DOHH2 (cell line): ENCODE data around the gene USP28.

Experiments used
- H3F3A ChIP-seq: fragments of 200-600 bp; sonication (generic), shearing (Covaris generic); 2 replicates; pipeline ENCODE4 v1.6.0; 2016; ENCODE audit warnings: antibody characterized with exemption, mild to moderate bottlenecking; ENCODE audit not compliant: control insufficient read depth, insufficient read depth
- H3K27ac ChIP-seq: fragments of 200-600 bp; sonication (generic); 2 replicates; pipeline ENCODE4 v1.5.1; 2014; ENCODE audit warnings: low read depth, mild to moderate bottlenecking, low read length, moderate library complexity
- H3K27me3 ChIP-seq: fragments of 200-600 bp; sonication (generic); 2 replicates; pipeline ENCODE4 v1.6.1; 2014; ENCODE audit warnings: mild to moderate bottlenecking, low read length, mixed read lengths; ENCODE audit not compliant: control insufficient read depth
- H3K36me3 ChIP-seq: fragments of 200-600 bp; sonication (generic); 2 replicates; pipeline ENCODE4 v1.6.1; 2014; ENCODE audit warnings: mild to moderate bottlenecking, low read length, moderate library complexity, mixed read lengths; ENCODE audit not compliant: control insufficient read depth
- H3K4me1 ChIP-seq: fragments of 200-600 bp; sonication (generic); 2 replicates; pipeline ENCODE4 v1.6.1; 2014; ENCODE audit warnings: mild to moderate bottlenecking, low read length, mixed read lengths; ENCODE audit not compliant: control insufficient read depth
- H3K4me2 ChIP-seq: fragments of 200-600 bp; sonication (generic); 2 replicates; pipeline ENCODE4 v1.6.0; 2014; ENCODE audit warnings: mild to moderate bottlenecking, low read length, moderate library complexity
- H3K4me3 ChIP-seq: fragments of 200-600 bp; sonication (generic); 2 replicates; pipeline ENCODE4 v1.5.1; 2014; ENCODE audit warnings: mild to moderate bottlenecking, low read length, mixed read lengths
- H3K79me2 ChIP-seq: fragments of 200-600 bp; sonication (generic); 2 replicates; pipeline ENCODE4 v1.6.1; 2014; ENCODE audit warnings: mild to moderate bottlenecking, low read length, mixed read lengths; ENCODE audit not compliant: control insufficient read depth
- H3K9me2 ChIP-seq: fragments of 200-600 bp; sonication (generic); replicated peaks from 2 replicates; pipeline ENCODE4 v1.6.1; 2014; ENCODE audit warnings: mild to moderate bottlenecking, low read length, mixed read lengths; ENCODE audit not compliant: control insufficient read depth
- H3K9me3 ChIP-seq: fragments of 200-600 bp; sonication (generic); 2 replicates; pipeline ENCODE4 v1.6.1; 2014; ENCODE audit warnings: antibody characterized with exemption, low read length, mixed read lengths; ENCODE audit not compliant: control insufficient read depth, insufficient read depth
- H4K20me1 ChIP-seq: fragments of 200-600 bp; sonication (generic); 2 replicates; pipeline ENCODE4 v1.6.0; 2014; ENCODE audit warnings: low read depth, mild to moderate bottlenecking, antibody characterized with exemption, low read length, moderate library complexity; ENCODE audit not compliant: control insufficient read depth, insufficient read depth
- EZH2phosphoT487 ChIP-seq: fragments of 200-600 bp; sonication (generic); IDR thresholded peaks from 2 replicates; pipeline ENCODE4 v1.6.1; 2017; ENCODE audit warnings: borderline replicate concordance, mild to moderate bottlenecking, antibody characterized with exemption, low read length, moderate library complexity, mixed read lengths
- TF ChIP-seq, protein P1 (sequence below): fragments of 200-600 bp; sonication (generic); IDR thresholded peaks from one replicate; pipeline ENCODE4 v1.5.1; 2014; ENCODE audit warnings: antibody characterized with exemption, mild to moderate bottlenecking, low read depth, low read length; ENCODE audit not compliant: poor library complexity, severe bottlenecking

USP28 gene

DNA sequence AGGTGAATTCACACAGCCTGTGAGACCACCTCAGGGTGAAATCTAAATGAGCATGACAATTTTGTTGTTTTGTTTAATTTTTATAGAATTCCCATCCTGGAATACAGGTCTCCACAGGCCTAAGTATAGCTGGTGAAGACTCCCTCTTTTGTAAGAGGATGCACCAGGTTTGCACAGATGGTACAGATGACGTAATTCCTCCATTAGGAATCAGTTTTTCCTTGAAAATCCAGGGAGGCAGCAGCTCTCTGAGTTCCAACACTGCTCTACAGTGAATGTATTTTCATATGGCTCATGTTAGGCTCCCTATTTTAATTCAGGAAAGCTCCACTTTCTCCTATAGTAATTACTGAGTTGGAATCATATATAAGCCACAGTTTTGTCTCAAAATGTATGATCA is 47.2 kb downstream of the USP28 start:
- H3K9me3 ChIP-seq: no peaks in the 10 kb centered on the region
- no peak for TF ChIP-seq EZH2phosphoT487
- H3K27ac ChIP-seq: no peak overlapping the region
- peaks cover 48% of the 10 kb centered on the region for H3K36me3 ChIP-seq
- H3K4me3 ChIP-seq: no peak overlapping the region
- no peaks in the 10 kb centered on the region for H3K9me2 ChIP-seq
- no peaks in the 10 kb centered on the region for H3K27me3 ChIP-seq
- no peaks in the 10 kb centered on the region for H3K79me2 ChIP-seq
- no peak overlapping the region for H3K4me2 ChIP-seq
- no peaks in the 10 kb centered on the region for H4K20me1 ChIP-seq
- no peaks in the 10 kb centered on the region for H3F3A ChIP-seq
- no peaks in the 10 kb centered on the region for H3K4me1 ChIP-seq

DNA sequence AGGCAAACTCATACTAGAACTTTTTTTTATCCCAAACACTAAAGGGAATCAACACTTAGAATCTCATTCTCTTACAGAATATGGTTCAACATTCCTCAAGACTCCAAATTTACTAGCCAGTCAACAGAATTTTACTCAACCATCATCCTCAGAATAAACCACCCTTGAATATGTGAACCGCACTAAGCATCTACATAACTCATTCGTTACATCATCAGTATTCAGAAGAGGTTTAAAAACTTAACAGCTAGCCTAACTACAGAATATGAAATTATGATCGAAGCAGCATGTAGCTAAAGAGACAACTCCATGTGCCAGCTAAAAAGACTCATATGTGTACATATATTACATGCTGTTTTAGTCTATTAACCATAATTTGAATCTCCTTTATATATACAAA is 47.9 kb downstream of the USP28 start:
- Histone ChIP-seq H3K27me3 (no peaks in the 10 kb centered on the region), H3K27ac (no peak overlapping the region), H3K36me3 (peaks cover 53% of the 10 kb centered on the region), H3K79me2 (no peaks in the 10 kb centered on the region), H3K9me2 (no peaks in the 10 kb centered on the region), H3K9me3 (no peaks in the 10 kb centered on the region), H3K4me1 (no peaks in the 10 kb centered on the region), H4K20me1 (no peaks in the 10 kb centered on the region), H3F3A (no peaks in the 10 kb centered on the region), H3K4me2 (no peak overlapping the region), H3K4me3 (no peak overlapping the region)
- TF ChIP-seq, protein P1, sequence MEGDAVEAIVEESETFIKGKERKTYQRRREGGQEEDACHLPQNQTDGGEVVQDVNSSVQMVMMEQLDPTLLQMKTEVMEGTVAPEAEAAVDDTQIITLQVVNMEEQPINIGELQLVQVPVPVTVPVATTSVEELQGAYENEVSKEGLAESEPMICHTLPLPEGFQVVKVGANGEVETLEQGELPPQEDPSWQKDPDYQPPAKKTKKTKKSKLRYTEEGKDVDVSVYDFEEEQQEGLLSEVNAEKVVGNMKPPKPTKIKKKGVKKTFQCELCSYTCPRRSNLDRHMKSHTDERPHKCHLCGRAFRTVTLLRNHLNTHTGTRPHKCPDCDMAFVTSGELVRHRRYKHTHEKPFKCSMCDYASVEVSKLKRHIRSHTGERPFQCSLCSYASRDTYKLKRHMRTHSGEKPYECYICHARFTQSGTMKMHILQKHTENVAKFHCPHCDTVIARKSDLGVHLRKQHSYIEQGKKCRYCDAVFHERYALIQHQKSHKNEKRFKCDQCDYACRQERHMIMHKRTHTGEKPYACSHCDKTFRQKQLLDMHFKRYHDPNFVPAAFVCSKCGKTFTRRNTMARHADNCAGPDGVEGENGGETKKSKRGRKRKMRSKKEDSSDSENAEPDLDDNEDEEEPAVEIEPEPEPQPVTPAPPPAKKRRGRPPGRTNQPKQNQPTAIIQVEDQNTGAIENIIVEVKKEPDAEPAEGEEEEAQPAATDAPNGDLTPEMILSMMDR: no peak
- TF ChIP-seq EZH2phosphoT487: no peak

DNA sequence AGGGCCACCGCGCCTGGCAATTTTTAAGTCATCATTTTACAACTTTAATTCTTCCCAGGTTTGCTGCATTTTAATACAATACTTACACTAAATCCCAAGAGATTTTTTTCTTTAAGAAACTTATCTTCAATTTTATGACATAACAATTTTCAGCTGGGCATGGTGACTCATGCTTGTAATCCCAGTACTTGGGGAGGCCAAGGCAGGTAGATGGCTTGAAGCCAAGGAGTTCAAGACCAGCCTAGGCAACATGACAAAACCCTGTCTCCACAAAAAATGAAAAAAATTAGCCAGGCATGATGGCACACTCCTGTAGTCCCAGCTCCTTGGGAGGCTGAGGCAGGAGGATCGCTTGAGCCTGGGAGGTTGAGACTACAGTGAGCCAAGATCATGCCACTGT is 56.9 kb downstream of the USP28 start:
- Histone ChIP-seq H3K36me3 (peaks cover 41% of the 10 kb centered on the region), H3K79me2 (no peaks in the 10 kb centered on the region), H4K20me1 (no peaks in the 10 kb centered on the region), H3K27me3 (no peaks in the 10 kb centered on the region), H3K9me2 (no peaks in the 10 kb centered on the region), H3K4me3 (no peak overlapping the region), H3K27ac (no peak overlapping the region), H3F3A (no peaks in the 10 kb centered on the region), H3K4me2 (no peak overlapping the region), H3K4me1 (no peaks in the 10 kb centered on the region), H3K9me3 (no peaks in the 10 kb centered on the region)
- TF ChIP-seq, protein P1: no peak
- no peak for TF ChIP-seq EZH2phosphoT487

DNA sequence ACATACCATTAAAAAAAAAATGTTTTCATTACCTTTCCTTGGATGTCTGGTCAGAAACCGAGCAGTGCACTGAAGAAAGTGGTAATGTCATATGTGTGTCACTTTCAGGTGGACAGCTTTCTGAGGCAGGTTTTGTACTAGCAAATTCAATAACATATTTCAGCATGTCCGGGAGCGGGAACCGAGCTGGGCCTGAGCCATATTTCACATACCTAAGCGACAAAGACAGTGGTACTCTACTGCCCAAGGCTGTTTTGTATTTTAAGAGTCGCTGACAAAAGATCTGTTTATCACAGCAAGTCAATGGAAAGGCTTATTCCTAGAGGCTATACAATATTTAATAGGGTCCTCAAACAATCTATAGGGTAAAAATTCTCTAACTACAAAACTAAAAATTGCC is 57.7 kb downstream of the USP28 start:
- Histone ChIP-seq H4K20me1 (no peaks in the 10 kb centered on the region), H3K4me2 (no peak overlapping the region), H3F3A (no peaks in the 10 kb centered on the region), H3K9me3 (no peaks in the 10 kb centered on the region), H3K79me2 (no peaks in the 10 kb centered on the region), H3K4me3 (no peak overlapping the region), H3K27ac (no peak overlapping the region), H3K36me3 (peaks cover 42% of the 10 kb centered on the region), H3K27me3 (no peaks in the 10 kb centered on the region), H3K9me2 (no peaks in the 10 kb centered on the region), H3K4me1 (peaks cover 4% of the 10 kb centered on the region)
- no peak for TF ChIP-seq EZH2phosphoT487
- TF ChIP-seq, protein P1: no peak
